Fibroblast of skin of right quadriceps (primary cell): ENCODE data around the gene CFAP97.
"Not testable (repeated sequence)": the region's sequence is repeated elsewhere in the genome, so short reads cannot be mapped to it uniquely, and the experiment has no call there.

Source experiments
- DNase-seq: peaks from one replicate; pipeline ENCODE4 v3.0.0-alpha.2; 2013

The CFAP97 gene

GRCh38 chr4:185137233-185137925 lies 66.4 kb downstream of the CFAP97 start:
- no peak for DNase-seq

GRCh38 chr4:185134307-185134869 lies 69.4 kb downstream of the CFAP97 start:
- DNase-seq: peak; percentile 43

GRCh38 chr4:185128272-185129119 lies 75.3 kb downstream of the CFAP97 start:
- no peak for DNase-seq

GRCh38 chr4:185127021-185127925 lies 76.5 kb downstream of the CFAP97 start:
- no peak for DNase-seq

- DNase-seq: no peak
These were observed 79.8 kb downstream of the CFAP97 start for GRCh38 chr4:185124006-185124405.

GRCh38 chr4:185122681-185123345 lies 81.0 kb downstream of the CFAP97 start:
- DNase-seq: no peak

- DNase-seq: no peak
These were observed 83.2 kb downstream of the CFAP97 start for GRCh38 chr4:185120631-185120946.

GRCh38 chr4:185119927-185120630 lies 83.7 kb downstream of the CFAP97 start:
- no peak for DNase-seq

- not testable (repeated sequence) for DNase-seq
These were observed 84.3 kb downstream of the CFAP97 start for GRCh38 chr4:185119467-185119866.

- DNase-seq: no peak
These were observed 84.9 kb downstream of the CFAP97 start for GRCh38 chr4:185118876-185119275.

- no peak for DNase-seq
These were observed 86.4 kb downstream of the CFAP97 start for GRCh38 chr4:185117300-185117934.

- peak; percentile 63 for DNase-seq
These were observed 88.0 kb downstream of the CFAP97 start for GRCh38 chr4:185115827-185116232.

- peak; percentile 28 for DNase-seq
These were observed 90.5 kb downstream of the CFAP97 start for GRCh38 chr4:185113340-185113739.

- peak; percentile 86 for DNase-seq
These were observed 91.7 kb downstream of the CFAP97 start for GRCh38 chr4:185112104-185112503.

- DNase-seq: no peak
These were observed 93.4 kb downstream of the CFAP97 start for GRCh38 chr4:185110375-185110823.

- no peak for DNase-seq
These were observed 94.1 kb downstream of the CFAP97 start for GRCh38 chr4:185109736-185110135.
